HEK293 (cell line): ENCODE measurements around the gene ARIH1.

Experiments used
- CTCF ChIA-PET: fragments of 350-600 bp; formaldehyde crosslinking; extraction: SDS; loops from one replicate; lab custom pipeline; 2021; ENCODE audit warnings: antibody characterized with exemption; lab: Yijun Ruan, JAX
- POLR2A ChIA-PET: fragments of 300-600 bp; formaldehyde crosslinking; extraction: SDS; loops from one replicate; lab custom pipeline; 2020; ENCODE audit warnings: antibody characterized with exemption, inconsistent platforms; lab: Yijun Ruan, JAX
- H3K27ac ChIP-seq: fragments of 200-500 bp; sonication (Bioruptor generic); 2 replicates; pipeline ENCODE4 v1.5.1; 2014; ENCODE audit warnings: low read depth, low read length, control low read depth, inconsistent platforms; ENCODE audit errors: extremely low read depth
- H3K36me3 ChIP-seq, 2 experiments: fragments of 200-500 bp in 1 of 2; sonication (Bioruptor generic) in 1 of 2; 1 replicate in 1 of 2; 2 replicates in 1 of 2; pipeline ENCODE4 v1.5.1; 2014 to 2017; ENCODE audit warnings: inconsistent platforms in 2 of 2, low read length in 2 of 2; ENCODE audit not compliant: control insufficient read depth in 2 of 2, insufficient read depth in 1 of 2
- H3K4me1 ChIP-seq: fragments of 200-500 bp; sonication (Bioruptor generic); 2 replicates; pipeline ENCODE4 v1.5.1; 2014; ENCODE audit warnings: mild to moderate bottlenecking, low read length, inconsistent platforms; ENCODE audit not compliant: control insufficient read depth, insufficient read depth
- H3K4me3 ChIP-seq: 2 replicates; pipeline ENCODE4 v1.5.1; 2011; ENCODE audit warnings: low read depth, mild to moderate bottlenecking, control low read depth, low read length, moderate library complexity
- H3K9me3 ChIP-seq: fragments of 200-500 bp; sonication (Bioruptor generic); 2 replicates; pipeline ENCODE4 v1.5.1; 2014; ENCODE audit warnings: low read depth, low read length, inconsistent platforms; ENCODE audit not compliant: control insufficient read depth, insufficient read depth
- BCL11A ChIP-seq: fragments of 450-650 bp; formaldehyde crosslinking; IDR thresholded peaks from 2 replicates; pipeline ENCODE4 v1.5.1; 2016; ENCODE audit warnings: low read depth, missing biosample characterization, missing genetic modification characterization
- GFI1B ChIP-seq: fragments of 450-650 bp; formaldehyde crosslinking; IDR thresholded peaks from 2 replicates; pipeline ENCODE4 v1.5.1; 2016; ENCODE audit warnings: missing biosample characterization, missing genetic modification characterization
- GLI2 ChIP-seq: fragments of 450-650 bp; formaldehyde crosslinking; IDR thresholded peaks from 2 replicates; pipeline ENCODE4; 2017; ENCODE audit warnings: missing biosample characterization, missing genetic modification characterization, low read depth, borderline replicate concordance
- GLIS1 ChIP-seq: fragments of 450-650 bp; formaldehyde crosslinking; IDR thresholded peaks from 2 replicates; pipeline ENCODE4 v1.5.1; 2016; ENCODE audit warnings: missing biosample characterization, missing genetic modification characterization
- KLF10 ChIP-seq: fragments of 450-650 bp; IDR thresholded peaks from 2 replicates; pipeline ENCODE4 v1.5.1; 2018; ENCODE audit warnings: missing biosample characterization, mild to moderate bottlenecking, missing genetic modification characterization
- SP2 ChIP-seq: fragments of 450-650 bp; formaldehyde crosslinking; IDR thresholded peaks from 2 replicates; pipeline ENCODE4 v1.5.1; 2016; ENCODE audit warnings: missing biosample characterization, missing genetic modification characterization
- SP7 ChIP-seq: fragments of 450-650 bp; formaldehyde crosslinking; IDR thresholded peaks from 2 replicates; pipeline ENCODE4 v1.5.1; 2016; ENCODE audit warnings: missing biosample characterization, missing genetic modification characterization
- ZBTB21 ChIP-seq: fragments of 450-650 bp; formaldehyde crosslinking; IDR thresholded peaks from 2 replicates; pipeline ENCODE4 v1.5.1; 2017; ENCODE audit warnings: missing biosample characterization, missing genetic modification characterization
- ZEB2 ChIP-seq: fragments of 450-650 bp; formaldehyde crosslinking; IDR thresholded peaks from 2 replicates; pipeline ENCODE4 v1.5.1; 2016; ENCODE audit warnings: missing biosample characterization, missing genetic modification characterization
- ZFP69B ChIP-seq: fragments of 450-650 bp; formaldehyde crosslinking; IDR thresholded peaks from 2 replicates; pipeline ENCODE4 v1.5.1; 2016; ENCODE audit warnings: missing biosample characterization, missing genetic modification characterization
- ZNF140 ChIP-seq: fragments of 450-650 bp; formaldehyde crosslinking; IDR thresholded peaks from 2 replicates; pipeline ENCODE4 v1.5.1; 2016; ENCODE audit warnings: missing biosample characterization, missing genetic modification characterization
- ZNF16 ChIP-seq: fragments of 450-650 bp; formaldehyde crosslinking; IDR thresholded peaks from 2 replicates; pipeline ENCODE4 v1.5.1; 2016; ENCODE audit warnings: low read depth, missing biosample characterization, missing genetic modification characterization
- ZNF211 ChIP-seq: fragments of 450-650 bp; formaldehyde crosslinking; IDR thresholded peaks from 2 replicates; pipeline ENCODE4 v1.5.1; 2016; ENCODE audit warnings: low read depth, missing biosample characterization, missing genetic modification characterization
- ZNF23 ChIP-seq: fragments of 450-650 bp; formaldehyde crosslinking; IDR thresholded peaks from 2 replicates; pipeline ENCODE4 v1.5.1; 2016; ENCODE audit warnings: missing biosample characterization, missing genetic modification characterization, borderline replicate concordance
- ZNF24 ChIP-seq: fragments of 450-650 bp; formaldehyde crosslinking; IDR thresholded peaks from 2 replicates; pipeline ENCODE4 v1.5.1; 2016; ENCODE audit warnings: missing biosample characterization, missing genetic modification characterization
- ZNF302 ChIP-seq: fragments of 450-650 bp; formaldehyde crosslinking; IDR thresholded peaks from 2 replicates; pipeline ENCODE4 v1.5.1; 2016; ENCODE audit warnings: missing biosample characterization, missing genetic modification characterization, low read depth
- ZNF341 ChIP-seq: fragments of 450-650 bp; formaldehyde crosslinking; IDR thresholded peaks from 2 replicates; pipeline ENCODE4; 2016; ENCODE audit warnings: low read depth, missing biosample characterization, missing genetic modification characterization
- ZNF350 ChIP-seq: fragments of 450-650 bp; formaldehyde crosslinking; IDR thresholded peaks from 2 replicates; pipeline ENCODE4 v1.5.0; 2017; ENCODE audit warnings: missing biosample characterization, mild to moderate bottlenecking, missing genetic modification characterization
- ZNF354C ChIP-seq: fragments of 450-650 bp; formaldehyde crosslinking; IDR thresholded peaks from 2 replicates; pipeline ENCODE4 v1.5.1; 2016; ENCODE audit warnings: missing biosample characterization, missing genetic modification characterization, low read depth, borderline replicate concordance
- ZNF37A ChIP-seq: fragments of 450-650 bp; IDR thresholded peaks from 2 replicates; pipeline ENCODE4 v1.5.1; 2018; ENCODE audit warnings: missing biosample characterization, missing genetic modification characterization
- ZNF560 ChIP-seq: fragments of 450-650 bp; formaldehyde crosslinking; IDR thresholded peaks from 2 replicates; pipeline ENCODE4 v1.5.1; 2017; ENCODE audit warnings: missing biosample characterization, missing genetic modification characterization, borderline replicate concordance
- ZNF629 ChIP-seq: fragments of 450-650 bp; formaldehyde crosslinking; IDR thresholded peaks from 2 replicates; pipeline ENCODE4 v1.5.1; 2017; ENCODE audit warnings: missing biosample characterization, missing genetic modification characterization
- ZNF677 ChIP-seq: fragments of 450-650 bp; IDR thresholded peaks from 2 replicates; pipeline ENCODE4 v1.5.0; 2018; ENCODE audit warnings: missing biosample characterization, mild to moderate bottlenecking, missing genetic modification characterization, moderate library complexity
- ZNF707 ChIP-seq: fragments of 450-650 bp; formaldehyde crosslinking; IDR thresholded peaks from 2 replicates; pipeline ENCODE4 v1.5.1; 2016; ENCODE audit warnings: missing biosample characterization, missing genetic modification characterization
- ZNF776 ChIP-seq: fragments of 450-650 bp; formaldehyde crosslinking; IDR thresholded peaks from 2 replicates; pipeline ENCODE4 v1.5.0; 2017; ENCODE audit warnings: missing biosample characterization, missing genetic modification characterization, borderline replicate concordance
- ZNF777 ChIP-seq: fragments of 450-650 bp; formaldehyde crosslinking; IDR thresholded peaks from 2 replicates; pipeline ENCODE4 v1.5.1; 2017; ENCODE audit warnings: missing biosample characterization, missing genetic modification characterization, borderline replicate concordance
- ZNF785 ChIP-seq: fragments of 450-650 bp; formaldehyde crosslinking; IDR thresholded peaks from 2 replicates; pipeline ENCODE4 v1.5.1; 2016; ENCODE audit warnings: missing biosample characterization, missing genetic modification characterization
- ZNF837 ChIP-seq: fragments of 450-650 bp; formaldehyde crosslinking; IDR thresholded peaks from 2 replicates; pipeline ENCODE4 v1.5.1; 2016; ENCODE audit warnings: missing biosample characterization, missing genetic modification characterization
- ZSCAN16 ChIP-seq: fragments of 450-650 bp; formaldehyde crosslinking; IDR thresholded peaks from 2 replicates; pipeline ENCODE4 v1.5.1; 2016; ENCODE audit warnings: missing biosample characterization, missing genetic modification characterization
- TF ChIP-seq, protein P1 (sequence below): fragments of 450-650 bp; formaldehyde crosslinking; IDR thresholded peaks from 2 replicates; pipeline ENCODE4; 2016; ENCODE audit warnings: missing biosample characterization, missing genetic modification characterization
- TF ChIP-seq, protein P2 (sequence below): fragments of 450-650 bp; formaldehyde crosslinking; IDR thresholded peaks from 2 replicates; pipeline ENCODE4 v1.5.1; 2017; ENCODE audit warnings: missing biosample characterization, missing genetic modification characterization
- TF ChIP-seq, protein P3 (sequence below): fragments of 450-650 bp; formaldehyde crosslinking; IDR thresholded peaks from 2 replicates; pipeline ENCODE4 v1.5.0; 2017; ENCODE audit warnings: missing biosample characterization, missing genetic modification characterization, borderline replicate concordance

ARIH1 gene

DNA sequence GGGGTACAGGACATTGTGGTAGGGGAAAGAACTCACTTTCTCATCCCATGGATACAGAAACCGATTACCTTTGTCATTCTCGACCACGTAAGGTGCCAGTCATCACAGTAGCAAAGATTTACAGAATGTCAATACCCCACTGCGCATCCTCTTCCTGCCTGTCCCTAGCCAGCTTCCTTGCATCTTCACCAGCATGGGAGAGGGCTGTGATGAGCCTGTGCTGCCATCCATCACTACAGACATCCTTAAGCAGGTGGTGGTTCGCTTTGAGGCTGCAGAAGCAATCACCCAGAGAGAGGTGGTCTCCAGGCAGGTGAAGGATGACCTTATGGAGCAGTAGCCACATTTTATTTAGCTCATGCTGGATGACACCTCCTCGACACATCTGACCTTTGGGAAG lies 23.3 kb upstream of the ARIH1 start (continued):
- TF ChIP-seq, protein P1, sequence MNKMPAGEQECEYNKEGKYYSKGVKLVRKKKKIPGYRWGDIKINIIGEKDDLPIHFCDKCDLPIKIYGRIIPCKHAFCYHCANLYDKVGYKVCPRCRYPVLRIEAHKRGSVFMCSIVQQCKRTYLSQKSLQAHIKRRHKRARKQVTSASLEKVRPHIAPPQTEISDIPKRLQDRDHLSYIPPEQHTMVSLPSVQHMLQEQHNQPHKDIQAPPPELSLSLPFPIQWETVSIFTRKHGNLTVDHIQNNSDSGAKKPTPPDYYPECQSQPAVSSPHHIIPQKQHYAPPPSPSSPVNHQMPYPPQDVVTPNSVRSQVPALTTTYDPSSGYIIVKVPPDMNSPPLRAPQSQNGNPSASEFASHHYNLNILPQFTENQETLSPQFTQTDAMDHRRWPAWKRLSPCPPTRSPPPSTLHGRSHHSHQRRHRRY (tag by site-specific recombination), result no peak
- no peak for TF ChIP-seq ZNF777 (tag by site-specific recombination)

DNA sequence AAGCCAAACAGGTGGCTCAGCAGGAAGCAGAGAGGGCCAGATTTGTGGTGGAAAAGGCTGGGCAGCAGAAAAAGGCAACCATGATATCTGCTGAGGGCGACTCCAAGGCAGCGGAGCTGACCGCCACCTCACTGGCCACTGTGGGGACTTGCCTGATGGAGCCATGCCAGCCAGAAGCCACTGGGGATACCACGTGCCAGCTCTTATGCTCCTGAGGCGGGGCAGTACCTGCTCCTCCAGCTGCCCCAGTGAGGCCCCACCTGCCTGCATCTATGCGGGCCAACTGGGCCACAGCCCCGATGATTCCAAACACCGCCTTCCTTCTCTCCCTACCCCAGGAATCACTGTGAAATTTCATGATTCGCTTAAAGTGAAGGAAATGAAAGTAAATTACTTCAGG lies 22.9 kb upstream of the ARIH1 start:
- TF ChIP-seq ZNF785 (tag by site-specific recombination), result no peak
- no peak for TF ChIP-seq ZNF350
- TF ChIP-seq ZNF211 (tag by site-specific recombination), result no peak
- no peak for TF ChIP-seq ZEB2 (tag by site-specific recombination)
- TF ChIP-seq ZNF341 (tag by site-specific recombination), result no peak
- TF ChIP-seq GLIS1 (tag by site-specific recombination), result no peak
- TF ChIP-seq SP7 (tag by site-specific recombination), result no peak
- no peak for TF ChIP-seq KLF10 (tag by site-specific recombination)
- TF ChIP-seq ZNF629 (tag by site-specific recombination), result no peak
- no peak for TF ChIP-seq SP2
- no peak for TF ChIP-seq BCL11A
- no peak for TF ChIP-seq ZNF16 (tag by site-specific recombination)
- TF ChIP-seq ZNF837, result no peak
- TF ChIP-seq ZNF23 (tag by site-specific recombination), result no peak
- no peak for TF ChIP-seq ZNF24 (tag by site-specific recombination)
- TF ChIP-seq GFI1B (tag by site-specific recombination), result no peak
- TF ChIP-seq ZNF560 (tag by site-specific recombination), result no peak
- TF ChIP-seq GLI2 (tag by site-specific recombination), result no peak
- no peak for TF ChIP-seq ZBTB21
- no peak for TF ChIP-seq ZNF37A (tag by site-specific recombination)
- no peaks in the 10 kb centered on the region for H3K36me3 ChIP-seq
- no peak overlapping the region for H3K27ac ChIP-seq
- H3K4me1 ChIP-seq, result no peaks in the 10 kb centered on the region
- H3K4me3 ChIP-seq, result no peak overlapping the region
- ChIA-PET CTCF (no interaction called here), POLR2A (no interaction called here)
- no peaks in the 10 kb centered on the region for H3K9me3 ChIP-seq

DNA sequence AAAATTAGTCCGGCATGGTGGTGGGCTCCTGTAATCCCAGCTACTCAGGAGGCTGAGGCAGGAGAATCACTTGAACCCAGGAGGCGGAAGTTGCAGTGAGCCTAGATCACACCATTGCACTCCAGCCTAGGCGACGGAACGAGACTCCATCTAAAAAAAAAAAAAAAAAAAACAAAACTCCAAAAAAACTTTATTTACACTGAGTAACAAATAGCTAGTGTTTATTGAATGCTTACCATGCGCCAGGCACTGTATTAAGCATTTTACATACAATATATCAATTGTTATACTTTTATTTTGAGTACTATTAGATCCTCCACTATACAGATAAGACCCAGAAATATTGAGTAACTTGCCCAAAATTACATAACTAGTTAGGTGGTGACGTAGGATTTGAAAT lies 17.4 kb upstream of the ARIH1 start:
- CTCF ChIA-PET, result interaction anchor here (0.6 kb wide), 2 partner anchors 42 to 80 kb away, joined by 3 read pairs; no protein-coding TSS in a partner anchor
- no peaks in the 10 kb centered on the region for H3K36me3 ChIP-seq
- H3K4me3 ChIP-seq, result no peak overlapping the region
- no peak overlapping the region for H3K27ac ChIP-seq
- POLR2A ChIA-PET, result no interaction called here
- H3K4me1 ChIP-seq, result no peaks in the 10 kb centered on the region
- H3K9me3 ChIP-seq, result no peaks in the 10 kb centered on the region
- TF ChIP-seq ZSCAN16 (tag by site-specific recombination) (no peak), ZNF776 (no peak), ZNF677 (tag by site-specific recombination) (no peak), ZNF302 (no peak), ZNF707 (no peak), ZEB2 (tag by site-specific recombination) (no peak), ZFP69B (tag by site-specific recombination) (no peak), ZNF140 (tag by site-specific recombination) (no peak), ZNF354C (tag by site-specific recombination) (no peak)
- TF ChIP-seq, protein P2, sequence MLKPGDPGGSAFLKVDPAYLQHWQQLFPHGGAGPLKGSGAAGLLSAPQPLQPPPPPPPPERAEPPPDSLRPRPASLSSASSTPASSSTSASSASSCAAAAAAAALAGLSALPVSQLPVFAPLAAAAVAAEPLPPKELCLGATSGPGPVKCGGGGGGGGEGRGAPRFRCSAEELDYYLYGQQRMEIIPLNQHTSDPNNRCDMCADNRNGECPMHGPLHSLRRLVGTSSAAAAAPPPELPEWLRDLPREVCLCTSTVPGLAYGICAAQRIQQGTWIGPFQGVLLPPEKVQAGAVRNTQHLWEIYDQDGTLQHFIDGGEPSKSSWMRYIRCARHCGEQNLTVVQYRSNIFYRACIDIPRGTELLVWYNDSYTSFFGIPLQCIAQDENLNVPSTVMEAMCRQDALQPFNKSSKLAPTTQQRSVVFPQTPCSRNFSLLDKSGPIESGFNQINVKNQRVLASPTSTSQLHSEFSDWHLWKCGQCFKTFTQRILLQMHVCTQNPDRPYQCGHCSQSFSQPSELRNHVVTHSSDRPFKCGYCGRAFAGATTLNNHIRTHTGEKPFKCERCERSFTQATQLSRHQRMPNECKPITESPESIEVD, result no peak
- TF ChIP-seq, protein P3, sequence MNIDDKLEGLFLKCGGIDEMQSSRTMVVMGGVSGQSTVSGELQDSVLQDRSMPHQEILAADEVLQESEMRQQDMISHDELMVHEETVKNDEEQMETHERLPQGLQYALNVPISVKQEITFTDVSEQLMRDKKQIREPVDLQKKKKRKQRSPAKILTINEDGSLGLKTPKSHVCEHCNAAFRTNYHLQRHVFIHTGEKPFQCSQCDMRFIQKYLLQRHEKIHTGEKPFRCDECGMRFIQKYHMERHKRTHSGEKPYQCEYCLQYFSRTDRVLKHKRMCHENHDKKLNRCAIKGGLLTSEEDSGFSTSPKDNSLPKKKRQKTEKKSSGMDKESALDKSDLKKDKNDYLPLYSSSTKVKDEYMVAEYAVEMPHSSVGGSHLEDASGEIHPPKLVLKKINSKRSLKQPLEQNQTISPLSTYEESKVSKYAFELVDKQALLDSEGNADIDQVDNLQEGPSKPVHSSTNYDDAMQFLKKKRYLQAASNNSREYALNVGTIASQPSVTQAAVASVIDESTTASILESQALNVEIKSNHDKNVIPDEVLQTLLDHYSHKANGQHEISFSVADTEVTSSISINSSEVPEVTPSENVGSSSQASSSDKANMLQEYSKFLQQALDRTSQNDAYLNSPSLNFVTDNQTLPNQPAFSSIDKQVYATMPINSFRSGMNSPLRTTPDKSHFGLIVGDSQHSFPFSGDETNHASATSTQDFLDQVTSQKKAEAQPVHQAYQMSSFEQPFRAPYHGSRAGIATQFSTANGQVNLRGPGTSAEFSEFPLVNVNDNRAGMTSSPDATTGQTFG (tag by site-specific recombination), result no peak
